ENCODE data around the gene TP53I11.

The TP53I11 gene

GRCh38 chr11:44927174-44927661 lies 23.5 kb downstream of the TP53I11 start:
- H3K27me3 Mint-ChIP-seq = no peaks in the 10 kb centered on the region
- H3K9me3 Mint-ChIP-seq (ENCODE audit: low read depth) = no peaks in the 10 kb centered on the region
- H3K36me3 Mint-ChIP-seq = no peaks in the 10 kb centered on the region
- H3K27ac Mint-ChIP-seq = no peak overlapping the region
- no peaks in the 10 kb centered on the region for H3K4me1 Mint-ChIP-seq (ENCODE audit: low read depth)
- H3K4me3 Mint-ChIP-seq = no peak overlapping the region

- Mint-ChIP-seq H3K36me3 (no peaks in the 10 kb centered on the region), H3K4me3 (no peak overlapping the region), H3K9me3 (ENCODE audit: low read depth) (no peaks in the 10 kb centered on the region), H3K27ac (no peak overlapping the region), H3K27me3 (no peaks in the 10 kb centered on the region), H3K4me1 (ENCODE audit: low read depth) (no peaks in the 10 kb centered on the region)
Measured at GRCh38 chr11:44926036-44926435, 24.6 kb downstream of the TP53I11 start.

- Mint-ChIP-seq H3K27me3 (no peaks in the 10 kb centered on the region), H3K9me3 (ENCODE audit: low read depth) (no peaks in the 10 kb centered on the region), H3K27ac (no peak overlapping the region), H3K4me1 (ENCODE audit: low read depth) (no peaks in the 10 kb centered on the region), H3K4me3 (no peak overlapping the region), H3K36me3 (no peaks in the 10 kb centered on the region)
Measured at GRCh38 chr11:44923806-44924205, 26.9 kb downstream of the TP53I11 start.

- H3K27ac Mint-ChIP-seq = no peak overlapping the region
- H3K9me3 Mint-ChIP-seq (ENCODE audit: low read depth) = no peaks in the 10 kb centered on the region
- no peaks in the 10 kb centered on the region for H3K4me1 Mint-ChIP-seq (ENCODE audit: low read depth)
- no peak overlapping the region for H3K4me3 Mint-ChIP-seq
- H3K27me3 Mint-ChIP-seq = no peaks in the 10 kb centered on the region
- H3K36me3 Mint-ChIP-seq = no peaks in the 10 kb centered on the region
Measured at GRCh38 chr11:44923115-44923514, 27.6 kb downstream of the TP53I11 start.

- Mint-ChIP-seq H3K36me3 (no peaks in the 10 kb centered on the region), H3K4me3 (no peak overlapping the region), H3K4me1 (ENCODE audit: low read depth) (no peaks in the 10 kb centered on the region), H3K27ac (no peak overlapping the region), H3K9me3 (ENCODE audit: low read depth) (no peaks in the 10 kb centered on the region), H3K27me3 (no peaks in the 10 kb centered on the region)
Measured at GRCh38 chr11:44920451-44920850, 30.2 kb downstream of the TP53I11 start.

GRCh38 chr11:44917741-44918140 lies 32.9 kb downstream of the TP53I11 start:
- Mint-ChIP-seq H3K27ac (no peak overlapping the region), H3K4me3 (no peak overlapping the region), H3K9me3 (ENCODE audit: low read depth) (no peaks in the 10 kb centered on the region), H3K36me3 (no peaks in the 10 kb centered on the region), H3K4me1 (ENCODE audit: low read depth) (no peaks in the 10 kb centered on the region), H3K27me3 (no peaks in the 10 kb centered on the region)

- H3K4me3 Mint-ChIP-seq = no peak overlapping the region
- no peaks in the 10 kb centered on the region for H3K27me3 Mint-ChIP-seq
- peaks cover 2% of the 10 kb centered on the region for H3K36me3 Mint-ChIP-seq
- no peaks in the 10 kb centered on the region for H3K4me1 Mint-ChIP-seq (ENCODE audit: low read depth)
- no peak overlapping the region for H3K27ac Mint-ChIP-seq
- H3K9me3 Mint-ChIP-seq (ENCODE audit: low read depth) = no peaks in the 10 kb centered on the region
Measured at GRCh38 chr11:44916801-44917385, 33.8 kb downstream of the TP53I11 start.

- H3K27me3 Mint-ChIP-seq = no peaks in the 10 kb centered on the region
- no peak overlapping the region for H3K27ac Mint-ChIP-seq
- H3K9me3 Mint-ChIP-seq (ENCODE audit: low read depth) = no peaks in the 10 kb centered on the region
- H3K4me3 Mint-ChIP-seq = no peak overlapping the region
- no peaks in the 10 kb centered on the region for H3K4me1 Mint-ChIP-seq (ENCODE audit: low read depth)
- peaks cover 2% of the 10 kb centered on the region for H3K36me3 Mint-ChIP-seq
Measured at GRCh38 chr11:44916331-44916730, 34.4 kb downstream of the TP53I11 start.

GRCh38 chr11:44915621-44916020 lies 35.1 kb downstream of the TP53I11 start:
- Mint-ChIP-seq H3K36me3 (peaks cover 2% of the 10 kb centered on the region), H3K27ac (no peak overlapping the region), H3K27me3 (no peaks in the 10 kb centered on the region), H3K4me1 (ENCODE audit: low read depth) (peaks cover 4% of the 10 kb centered on the region), H3K9me3 (ENCODE audit: low read depth) (no peaks in the 10 kb centered on the region), H3K4me3 (no peak overlapping the region)

- Mint-ChIP-seq H3K36me3 (peaks cover 2% of the 10 kb centered on the region), H3K4me1 (ENCODE audit: low read depth) (peaks cover 4% of the 10 kb centered on the region), H3K27me3 (no peaks in the 10 kb centered on the region), H3K4me3 (no peak overlapping the region), H3K9me3 (ENCODE audit: low read depth) (no peaks in the 10 kb centered on the region), H3K27ac (no peak overlapping the region)
Measured at GRCh38 chr11:44915004-44915403, 35.7 kb downstream of the TP53I11 start.

GRCh38 chr11:44914105-44914504 lies 36.6 kb downstream of the TP53I11 start:
- Mint-ChIP-seq H3K36me3 (peaks cover 2% of the 10 kb centered on the region), H3K4me1 (ENCODE audit: low read depth) (peaks cover 4% of the 10 kb centered on the region), H3K4me3 (no peak overlapping the region), H3K9me3 (ENCODE audit: low read depth) (no peaks in the 10 kb centered on the region), H3K27me3 (no peaks in the 10 kb centered on the region), H3K27ac (no peak overlapping the region)

- Mint-ChIP-seq H3K9me3 (ENCODE audit: low read depth) (no peaks in the 10 kb centered on the region), H3K36me3 (peaks cover 2% of the 10 kb centered on the region), H3K27ac (no peak overlapping the region), H3K4me1 (ENCODE audit: low read depth) (peaks cover 4% of the 10 kb centered on the region), H3K27me3 (no peaks in the 10 kb centered on the region), H3K4me3 (no peak overlapping the region)
Measured at GRCh38 chr11:44913502-44913901, 37.2 kb downstream of the TP53I11 start.

GRCh38 chr11:44912270-44912987 lies 38.3 kb downstream of the TP53I11 start:
- no peak overlapping the region for H3K27ac Mint-ChIP-seq
- no peaks in the 10 kb centered on the region for H3K9me3 Mint-ChIP-seq (ENCODE audit: low read depth)
- H3K36me3 Mint-ChIP-seq = peaks cover 2% of the 10 kb centered on the region
- no peaks in the 10 kb centered on the region for H3K27me3 Mint-ChIP-seq
- peaks cover 4% of the 10 kb centered on the region for H3K4me1 Mint-ChIP-seq (ENCODE audit: low read depth)
- H3K4me3 Mint-ChIP-seq = no peak overlapping the region

GRCh38 chr11:44911029-44911814 lies 39.5 kb downstream of the TP53I11 start:
- Mint-ChIP-seq H3K27me3 (no peaks in the 10 kb centered on the region), H3K4me1 (ENCODE audit: low read depth) (peaks cover 4% of the 10 kb centered on the region), H3K27ac (no peak overlapping the region), H3K4me3 (no peak overlapping the region), H3K9me3 (ENCODE audit: low read depth) (no peaks in the 10 kb centered on the region), H3K36me3 (peaks cover 2% of the 10 kb centered on the region)

GRCh38 chr11:44910591-44910990 lies 40.1 kb downstream of the TP53I11 start:
- no peaks in the 10 kb centered on the region for H3K9me3 Mint-ChIP-seq (ENCODE audit: low read depth)
- H3K36me3 Mint-ChIP-seq = peaks cover 2% of the 10 kb centered on the region
- H3K27ac Mint-ChIP-seq = no peak overlapping the region
- H3K4me1 Mint-ChIP-seq (ENCODE audit: low read depth) = peaks cover 4% of the 10 kb centered on the region
- H3K4me3 Mint-ChIP-seq = no peak overlapping the region
- H3K27me3 Mint-ChIP-seq = no peaks in the 10 kb centered on the region

Data from activated naive CD8-positive, alpha-beta T cell (primary cell).